ACC112 (cell line): ENCODE measurements around the gene ST7L.

Experiments
- H2AFZ ChIP-seq: fragments of 200-600 bp; sonication (generic); one replicate; pipeline ENCODE4 v1.6.0; 2017; ENCODE audit warnings: antibody characterized with exemption, low read length; ENCODE audit not compliant: unreplicated experiment
- H3K27ac ChIP-seq: fragments of 200-600 bp; sonication (generic); 2 replicates; pipeline ENCODE4 v1.5.1; 2014; ENCODE audit warnings: low read depth, mild to moderate bottlenecking, antibody characterized with exemption, low read length, moderate library complexity
- H3K27me3 ChIP-seq: fragments of 200-600 bp; sonication (generic); 2 replicates; pipeline ENCODE4 v1.6.1; 2014; ENCODE audit warnings: mild to moderate bottlenecking, antibody characterized with exemption, low read length, moderate library complexity, mixed read lengths; ENCODE audit not compliant: insufficient read depth
- H3K36me3 ChIP-seq: fragments of 200-600 bp; sonication (generic); 2 replicates; pipeline ENCODE4 v1.6.1; 2016; ENCODE audit warnings: mild to moderate bottlenecking, antibody characterized with exemption, low read length, moderate library complexity, mixed read lengths; ENCODE audit not compliant: insufficient read depth
- H3K4me1 ChIP-seq: fragments of 200-600 bp; sonication (generic); one replicate; pipeline ENCODE4 v1.6.1; 2016; ENCODE audit warnings: low read length, mixed read lengths; ENCODE audit not compliant: insufficient read depth, unreplicated experiment, control insufficient read depth
- H3K4me3 ChIP-seq: fragments of 200-600 bp; sonication (generic); 2 replicates; pipeline ENCODE4 v1.5.1; 2014; ENCODE audit warnings: mild to moderate bottlenecking, low read depth, low read length
- H3K79me2 ChIP-seq: fragments of 200-600 bp; sonication (generic); one replicate; pipeline ENCODE4 v1.6.0; 2016; ENCODE audit warnings: low read length; ENCODE audit not compliant: control insufficient read depth, unreplicated experiment, insufficient read depth

ST7L gene

DNA sequence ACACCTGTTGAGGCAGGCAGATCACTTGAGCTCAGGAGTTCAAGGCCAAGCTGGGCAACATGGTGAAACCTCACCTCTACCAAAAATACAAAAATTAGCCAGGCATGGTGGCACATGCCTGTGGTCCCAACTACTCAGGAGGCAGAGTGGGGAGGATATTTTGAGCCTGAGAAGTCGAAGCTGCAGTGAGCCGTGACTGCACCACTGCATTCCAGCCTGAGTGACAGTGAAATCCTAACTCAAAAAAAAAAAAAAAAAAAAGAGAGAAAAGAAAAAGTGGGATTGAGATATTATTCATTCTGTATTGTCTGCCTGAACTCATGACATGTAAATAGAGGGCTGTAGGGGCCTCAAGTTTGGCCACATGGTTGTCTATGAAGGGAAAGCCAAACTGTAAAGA is 72.9 kb downstream of the ST7L start:
- H3K4me1 ChIP-seq, result peaks cover 33% of the 10 kb centered on the region
- H3K27me3 ChIP-seq, result no peaks in the 10 kb centered on the region
- peak overlapping the region; percentile 100 for H3K27ac ChIP-seq
- no peak overlapping the region for H2AFZ ChIP-seq
- no peaks in the 10 kb centered on the region for H3K79me2 ChIP-seq
- H3K36me3 ChIP-seq, result peaks cover 9% of the 10 kb centered on the region; the same call in 1 of the 2 replicates
- no peak overlapping the region for H3K4me3 ChIP-seq

DNA sequence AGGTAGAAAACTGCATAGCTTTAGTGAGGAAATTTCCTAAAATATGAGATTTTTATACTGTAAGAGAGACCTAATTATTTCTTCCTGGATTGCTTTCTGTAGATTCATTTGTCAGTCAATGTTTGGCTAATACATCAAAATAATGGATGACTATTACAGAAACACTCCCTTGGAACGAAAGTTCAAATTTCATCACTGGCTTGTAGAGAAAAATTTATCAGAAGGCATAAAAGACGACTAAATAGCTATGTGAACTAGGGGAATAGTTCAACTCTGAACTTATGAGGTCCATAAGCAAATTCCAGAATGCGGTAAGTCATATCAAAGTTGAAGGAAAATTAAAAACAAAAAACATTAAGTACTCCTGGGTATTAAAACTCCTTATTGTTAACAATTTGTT is 74.2 kb downstream of the ST7L start:
- H3K36me3 ChIP-seq, result peaks cover 13% of the 10 kb centered on the region; the same call in 1 of the 2 replicates
- peak overlapping the region; percentile 54 for H3K4me3 ChIP-seq
- no peaks in the 10 kb centered on the region for H3K79me2 ChIP-seq
- peak overlapping the region; percentile 100 for H3K27ac ChIP-seq
- peaks cover 33% of the 10 kb centered on the region for H3K4me1 ChIP-seq
- no peak overlapping the region for H2AFZ ChIP-seq
- no peaks in the 10 kb centered on the region for H3K27me3 ChIP-seq

DNA sequence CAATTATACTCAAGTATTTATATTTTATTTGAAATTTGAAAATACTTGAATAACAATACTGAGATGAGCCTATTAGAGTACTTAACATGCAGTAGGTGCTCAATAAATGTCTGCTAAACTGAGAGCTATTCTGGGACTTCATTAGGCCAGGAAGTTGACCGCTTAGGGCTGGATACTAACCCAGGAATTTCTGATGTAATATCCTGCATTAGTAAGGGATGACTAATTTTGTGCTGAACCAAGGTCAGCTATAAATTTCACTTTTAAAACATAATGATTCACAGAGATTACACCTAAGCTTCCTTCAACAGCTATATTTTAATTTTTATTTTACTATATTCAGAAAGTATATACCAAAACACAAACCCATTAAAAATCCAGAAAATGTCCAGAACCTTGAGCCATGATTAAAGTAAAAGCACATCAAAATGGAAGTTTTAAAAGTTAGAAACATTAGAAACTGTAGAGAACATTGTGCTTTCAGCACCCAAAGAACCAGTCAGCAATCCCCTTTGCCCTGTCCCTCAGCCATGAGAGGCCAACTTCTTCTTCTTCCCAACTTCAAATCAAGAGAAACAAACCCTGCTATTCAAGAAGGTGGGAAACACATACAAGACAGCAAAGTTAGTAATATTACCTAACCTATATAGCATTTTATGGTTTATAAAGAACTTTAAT is 74.8 kb downstream of the ST7L start:
- peak overlapping the region; percentile 100 for H3K27ac ChIP-seq

DNA sequence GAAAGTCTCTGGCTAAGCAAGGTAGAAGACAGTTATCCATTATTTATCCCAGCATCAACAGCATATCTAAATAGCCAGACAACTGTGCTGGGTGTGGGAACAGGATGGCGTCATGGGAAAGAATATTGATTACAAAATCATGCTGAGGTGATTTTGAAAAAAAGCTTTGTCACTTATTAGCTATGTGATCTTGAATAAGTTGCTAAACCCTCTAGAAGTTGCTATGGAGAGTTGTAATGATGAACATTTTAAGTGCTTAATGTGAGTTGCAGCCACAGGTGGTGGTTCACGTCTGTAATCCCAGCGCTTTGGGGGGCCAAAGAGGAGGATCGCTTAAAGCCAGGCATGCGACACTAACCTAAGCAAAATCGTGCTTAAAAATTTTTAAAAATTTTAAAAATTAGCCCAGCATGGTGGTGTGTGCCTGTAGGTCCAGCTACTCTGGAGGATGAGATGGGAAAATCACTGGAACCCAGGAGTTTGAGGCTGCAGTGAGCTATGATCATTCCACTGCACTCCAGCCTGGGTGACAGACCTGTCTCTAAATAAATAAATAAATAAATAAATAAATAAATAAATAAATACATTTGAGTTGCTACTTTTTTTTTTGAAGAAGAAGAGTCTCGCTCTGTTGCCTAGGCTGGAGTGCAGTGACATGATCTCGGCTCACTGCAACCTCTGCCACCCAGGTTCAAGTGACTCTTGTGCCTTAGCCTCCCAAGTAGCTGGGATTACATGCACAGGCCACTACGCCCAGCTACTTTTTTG is 76.6 kb downstream of the ST7L start:
- peaks cover 7% of the 10 kb centered on the region; the same call in 1 of the 2 replicates for H3K36me3 ChIP-seq
- H3K79me2 ChIP-seq, result no peaks in the 10 kb centered on the region
- no peaks in the 10 kb centered on the region for H3K27me3 ChIP-seq
- no peak overlapping the region for H3K4me3 ChIP-seq
- no peak overlapping the region for H2AFZ ChIP-seq
- H3K4me1 ChIP-seq, result peaks cover 33% of the 10 kb centered on the region
- peak overlapping the region; percentile 5; the same call in 1 of the 2 replicates for H3K27ac ChIP-seq

More for the DNA sequence above, 74.8 kb downstream of the ST7L start:
- Histone ChIP-seq H3K4me3 (peak overlapping the region; percentile 54), H3K27me3 (no peaks in the 10 kb centered on the region), H3K4me1 (peaks cover 33% of the 10 kb centered on the region), H2AFZ (no peak overlapping the region), H3K36me3 (peaks cover 13% of the 10 kb centered on the region; the same call in 1 of the 2 replicates), H3K79me2 (no peaks in the 10 kb centered on the region)

DNA sequence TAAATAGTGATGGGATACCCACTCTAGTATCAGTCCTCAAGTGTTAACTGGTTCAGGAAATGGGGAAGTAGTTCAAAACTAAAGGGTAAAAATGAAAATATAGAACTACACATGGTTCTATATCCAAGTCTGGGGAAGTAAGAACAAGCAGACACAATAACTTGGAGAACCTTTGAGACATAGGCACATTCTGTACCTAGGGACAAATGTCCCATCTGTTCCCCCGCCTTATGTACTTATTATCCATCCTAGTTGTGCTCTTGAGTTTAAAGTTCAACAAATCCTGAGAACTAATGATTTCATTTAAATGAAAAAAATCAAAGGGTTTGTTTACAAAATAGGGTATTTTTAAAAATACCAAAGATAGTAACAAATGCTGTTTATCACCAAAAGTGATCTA is 77.6 kb downstream of the ST7L start:
- Histone ChIP-seq H3K4me1 (peaks cover 30% of the 10 kb centered on the region), H3K27ac (0 out of 2 replicates have a peak overlapping the region, but pooled peaks have one; percentile 22), H3K4me3 (no peak overlapping the region), H3K27me3 (no peaks in the 10 kb centered on the region), H3K79me2 (no peaks in the 10 kb centered on the region), H2AFZ (no peak overlapping the region), H3K36me3 (peaks cover 9% of the 10 kb centered on the region; the same call in 1 of the 2 replicates)

DNA sequence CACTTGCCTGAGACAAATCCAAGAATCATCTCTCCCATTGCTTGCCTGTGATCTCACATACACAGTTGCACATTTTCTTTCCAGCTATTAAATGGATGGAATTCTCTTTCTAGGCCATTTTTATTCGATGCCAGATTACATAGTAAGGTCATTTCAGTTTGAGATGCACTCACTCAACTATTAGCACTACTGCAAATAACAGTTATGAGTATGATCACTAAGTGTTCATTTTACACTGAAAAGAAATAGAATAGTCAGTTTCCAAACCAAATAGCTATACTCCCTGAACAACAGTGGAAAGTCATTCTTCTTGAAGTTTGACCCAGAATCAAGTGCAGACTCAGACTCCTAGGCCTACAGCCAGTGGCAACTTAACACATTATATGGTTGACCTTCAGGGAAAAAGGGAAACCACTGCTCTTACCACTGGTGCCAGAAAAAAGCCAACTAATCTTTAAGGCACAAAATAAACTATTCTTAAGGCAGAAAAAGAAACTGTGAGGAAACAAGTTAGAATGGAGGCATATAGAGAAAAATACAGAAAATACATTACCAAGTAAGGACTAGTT is 78.6 kb downstream of the ST7L start:
- no peak overlapping the region for H2AFZ ChIP-seq
- H3K36me3 ChIP-seq, result peaks cover 9% of the 10 kb centered on the region; the same call in 1 of the 2 replicates
- H3K4me1 ChIP-seq, result peaks cover 20% of the 10 kb centered on the region
- no peak overlapping the region for H3K4me3 ChIP-seq
- no peaks in the 10 kb centered on the region for H3K79me2 ChIP-seq
- H3K27me3 ChIP-seq, result no peaks in the 10 kb centered on the region
- H3K27ac ChIP-seq, result 0 out of 2 replicates have a peak overlapping the region, but pooled peaks have one; percentile 3

DNA sequence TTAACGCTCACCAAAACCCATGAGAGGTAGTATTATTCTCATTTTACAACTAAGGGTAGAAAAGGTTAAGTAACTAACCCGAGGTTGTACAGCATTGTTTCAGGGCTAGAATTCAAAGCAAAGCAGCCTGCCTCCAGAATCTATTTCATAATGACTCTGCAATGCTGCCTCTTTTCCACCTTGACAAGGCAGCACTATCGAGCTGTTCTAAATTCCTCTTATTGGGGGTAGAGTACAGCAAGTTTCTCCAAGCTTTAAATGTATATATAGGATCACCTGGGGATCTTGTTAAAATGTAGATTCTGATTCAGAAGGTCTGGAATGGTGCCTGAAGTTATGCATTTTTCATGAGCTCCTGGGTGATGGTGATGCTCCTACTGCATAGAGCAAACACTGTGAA is 80.1 kb downstream of the ST7L start:
- H3K4me3 ChIP-seq, result no peak overlapping the region
- no peak overlapping the region for H3K27ac ChIP-seq
- peaks cover 9% of the 10 kb centered on the region; the same call in 1 of the 2 replicates for H3K36me3 ChIP-seq
- no peaks in the 10 kb centered on the region for H3K79me2 ChIP-seq
- peaks cover 12% of the 10 kb centered on the region for H3K4me1 ChIP-seq
- H3K27me3 ChIP-seq, result no peaks in the 10 kb centered on the region
- no peak overlapping the region for H2AFZ ChIP-seq

DNA sequence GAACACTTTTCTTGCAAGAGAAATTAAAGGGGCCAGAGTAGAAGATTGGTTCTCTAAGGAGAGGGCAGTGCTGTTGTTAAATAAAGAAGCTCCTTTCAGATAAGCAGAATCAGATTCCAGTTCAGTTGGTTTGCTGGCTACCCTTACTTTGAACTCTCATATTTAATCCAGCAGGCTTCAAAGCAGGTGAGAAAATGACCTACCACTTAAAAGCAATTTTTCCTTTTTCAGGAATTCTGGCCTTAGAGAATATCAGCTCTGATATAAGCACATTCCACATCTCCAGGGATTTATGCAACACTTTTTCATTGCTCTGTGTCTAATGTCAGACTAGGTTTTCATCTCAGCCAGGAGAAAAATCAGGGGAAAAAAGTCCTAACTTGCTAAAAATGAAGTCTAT is 81.5 kb downstream of the ST7L start:
- peaks cover 9% of the 10 kb centered on the region; the same call in 1 of the 2 replicates for H3K36me3 ChIP-seq
- peaks cover 8% of the 10 kb centered on the region for H3K4me1 ChIP-seq
- no peak overlapping the region for H3K27ac ChIP-seq
- H3K27me3 ChIP-seq, result no peaks in the 10 kb centered on the region
- no peak overlapping the region for H2AFZ ChIP-seq
- H3K79me2 ChIP-seq, result no peaks in the 10 kb centered on the region
- no peak overlapping the region for H3K4me3 ChIP-seq

DNA sequence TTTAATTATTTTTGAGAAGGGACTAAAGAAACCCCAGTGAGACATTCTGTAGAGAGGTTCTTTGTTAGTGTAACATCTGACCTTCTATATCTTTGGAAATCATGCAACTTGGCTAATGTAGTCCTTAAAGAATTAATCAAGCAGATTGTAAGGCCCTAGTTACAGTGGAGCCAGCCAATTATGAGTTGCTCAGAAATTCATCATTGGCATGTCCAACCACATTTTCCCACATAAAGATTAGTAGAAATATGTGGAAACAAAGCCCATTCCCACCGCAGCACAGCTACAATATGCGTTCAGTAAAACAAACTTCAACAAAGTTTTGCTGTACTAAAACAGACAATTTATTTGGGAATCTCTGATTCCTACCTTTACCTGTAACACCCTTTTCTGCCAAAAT is 82.4 kb downstream of the ST7L start:
- Histone ChIP-seq H2AFZ (no peak overlapping the region), H3K27me3 (no peaks in the 10 kb centered on the region), H3K4me1 (peaks cover 4% of the 10 kb centered on the region), H3K27ac (no peak overlapping the region), H3K79me2 (no peaks in the 10 kb centered on the region), H3K4me3 (no peak overlapping the region), H3K36me3 (peaks cover 6% of the 10 kb centered on the region; the same call in 1 of the 2 replicates)

DNA sequence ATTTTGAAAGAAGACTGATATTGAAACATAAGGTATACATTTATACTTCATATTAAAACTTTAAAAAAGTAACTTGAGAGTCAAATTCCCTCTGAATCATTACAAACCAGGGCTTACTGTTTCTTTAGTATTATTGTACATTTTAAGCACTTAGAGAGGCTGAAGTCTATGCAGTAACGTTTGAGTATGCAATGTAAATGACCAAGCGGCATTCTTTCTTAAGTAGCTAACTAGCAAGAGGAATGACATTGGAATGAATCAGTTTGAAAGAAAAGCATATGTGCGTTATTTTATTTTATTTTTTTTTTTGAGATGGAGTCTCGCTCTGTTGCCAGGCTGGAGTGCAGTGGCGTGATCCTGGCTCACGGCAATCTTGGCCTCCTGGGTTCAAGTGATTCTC is 85.9 kb downstream of the ST7L start:
- H2AFZ ChIP-seq, result no peak overlapping the region
- H3K36me3 ChIP-seq, result peaks cover 3% of the 10 kb centered on the region
- peak overlapping the region; percentile 42; the same call in 1 of the 2 replicates for H3K27ac ChIP-seq
- H3K27me3 ChIP-seq, result no peaks in the 10 kb centered on the region
- H3K79me2 ChIP-seq, result no peaks in the 10 kb centered on the region
- no peak overlapping the region for H3K4me3 ChIP-seq
- H3K4me1 ChIP-seq, result peaks cover 25% of the 10 kb centered on the region
